ENCODE data around the gene CDH8. TPM values are rescaled to one million over a fixed set of nuclear protein-coding genes. Genes with fewer than 3 reads are reported as not detected.

CDH8 gene
- total and polyA plus RNA-seq, 4 donors, result 0.09 TPM; not detected in 3

- Histone ChIP-seq H3K36me3 (ENCODE audit: control insufficient read depth in 4 of 4, insufficient read depth in 3 of 4, low read depth in 1 of 4, low read length in 3 of 4) (no peaks in the 10 kb centered on the region), H3K9ac (ENCODE audit: low read depth in 1 of 2, low read length in 2 of 2) (no peak overlapping the region), H3K4me1 (ENCODE audit: control insufficient read depth in 4 of 4, insufficient read depth in 4 of 4, low read length in 3 of 4) (no peaks in the 10 kb centered on the region), H3K27me3 (ENCODE audit: control insufficient read depth in 4 of 4, insufficient read depth in 4 of 4, low read length in 3 of 4) (no peaks in the 10 kb centered on the region), H3K4me3 (ENCODE audit: low read depth in 1 of 3, low read length in 3 of 3) (no peak overlapping the region), H3K27ac (ENCODE audit: low read depth in 1 of 2, low read length in 2 of 2) (no peak overlapping the region), H3K9me3 (ENCODE audit: control insufficient read depth in 4 of 4, low read length in 3 of 4) (no peaks in the 10 kb centered on the region)
- TF ChIP-seq JUND (IDR thresholded peaks at IDR 0.05), result no peak
- no peak for TF ChIP-seq FOXA2 (IDR thresholded peaks at IDR 0.05)
- no peak for TF ChIP-seq CTCF (IDR thresholded peaks at IDR 0.05; ENCODE audit: low read depth, low read length, missing input control)
- no peak for TF ChIP-seq HNF4A (conservative IDR thresholded peaks at IDR 0.05)
- no peak for TF ChIP-seq HNF4G (IDR thresholded peaks at IDR 0.05)
- no peak for TF ChIP-seq MAX (IDR thresholded peaks at IDR 0.05)
- no peak for TF ChIP-seq YY1 (IDR thresholded peaks at IDR 0.05)
- no peak for TF ChIP-seq TAF1 (conservative IDR thresholded peaks at IDR 0.05)
- TF ChIP-seq EGR1 (IDR thresholded peaks at IDR 0.05; ENCODE audit: low read depth in 2 of 2), result no peak
- no peak for TF ChIP-seq GABPA (IDR thresholded peaks at IDR 0.05 in 1 of 2, conservative IDR thresholded peaks at IDR 0.05 in 1 of 2)
- TF ChIP-seq SP1 (IDR thresholded peaks at IDR 0.05), result no peak
- TF ChIP-seq NR2F2 (IDR thresholded peaks at IDR 0.05), result no peak
- no peak for TF ChIP-seq ZBTB33 (IDR thresholded peaks at IDR 0.05)
- DNase-seq (ENCODE audit: low spot score), result no peak
- 74% methylated on average over 6 of the region's 6 CpGs for WGBS
These were observed 173.8 kb downstream of the CDH8 start for GRCh38 chr16:61862221-61863155.

- TF ChIP-seq FOXA1 (IDR thresholded peaks at IDR 0.05) (no peak), RXRA (IDR thresholded peaks at IDR 0.05) (no peak), RAD21 (IDR thresholded peaks at IDR 0.05) (no peak), MAX (IDR thresholded peaks at IDR 0.05) (no peak), EGR1 (IDR thresholded peaks at IDR 0.05; ENCODE audit: low read depth in 2 of 2) (no peak), HNF4G (IDR thresholded peaks at IDR 0.05) (no peak), FOXA2 (IDR thresholded peaks at IDR 0.05) (no peak), ZBTB33 (IDR thresholded peaks at IDR 0.05) (no peak), TAF1 (conservative IDR thresholded peaks at IDR 0.05) (no peak), HNF4A (conservative IDR thresholded peaks at IDR 0.05) (no peak), REST (IDR thresholded peaks at IDR 0.05) (no peak), JUND (IDR thresholded peaks at IDR 0.05) (no peak), YY1 (IDR thresholded peaks at IDR 0.05) (no peak)
- Histone ChIP-seq H3K27me3 (ENCODE audit: control insufficient read depth in 4 of 4, insufficient read depth in 4 of 4, low read length in 3 of 4) (no peaks in the 10 kb centered on the region), H3K27ac (ENCODE audit: low read depth in 1 of 2, low read length in 2 of 2) (no peak overlapping the region), H3K9ac (ENCODE audit: low read depth in 1 of 2, low read length in 2 of 2) (no peak overlapping the region), H3K4me1 (ENCODE audit: control insufficient read depth in 4 of 4, insufficient read depth in 4 of 4, low read length in 3 of 4) (no peaks in the 10 kb centered on the region), H3K4me3 (ENCODE audit: low read depth in 1 of 3, low read length in 3 of 3) (no peak overlapping the region), H3K36me3 (ENCODE audit: control insufficient read depth in 4 of 4, insufficient read depth in 3 of 4, low read depth in 1 of 4, low read length in 3 of 4) (no peaks in the 10 kb centered on the region), H3K9me3 (ENCODE audit: control insufficient read depth in 4 of 4, low read length in 3 of 4) (no peaks in the 10 kb centered on the region)
- no peak for DNase-seq (ENCODE audit: low spot score)
- 83% methylated on average over 1 of the region's 1 CpG for WGBS
These were observed 177.2 kb downstream of the CDH8 start for GRCh38 chr16:61858988-61859387.
